Activated T-helper 2 cell treated with anti-CD3 and anti-CD28 coated beads, Interferon-gamma antibody, Interleukin-2, Interleukin-4, amounts not matched to agents 10 μg/mL and 5 μg/mL and 100 μg/mL, durations not matched to agents 14 hours and 24 hours and 36 hours (primary cell): Measurements from ENCODE around the gene DQX1. TPM values are rescaled to one million over a fixed set of nuclear protein-coding genes. Genes with fewer than 3 reads are reported as not detected.
A peak's percentile ranks its signal among the peaks of the same experiment; 100 is the strongest.
"Not testable (repeated sequence)": the region's sequence is repeated elsewhere in the genome, so short reads cannot be mapped to it uniquely, and the experiment has no call there.

ENCODE experiments used
- DNase-seq: peaks from one replicate; pipeline ENCODE4 v3.0.0; 2021; ENCODE audit warnings: low spot score
- H3K27ac Mint-ChIP-seq: one replicate; pipeline ENCODE4 v1.8.0; 2021; ENCODE audit warnings: mixed read lengths
- H3K27me3 Mint-ChIP-seq: one replicate; pipeline ENCODE4 v1.8.0; 2021; ENCODE audit warnings: low read depth, mixed read lengths
- H3K36me3 Mint-ChIP-seq: one replicate; pipeline ENCODE4 v1.8.0; 2021; ENCODE audit warnings: low read depth, mixed read lengths
- H3K4me1 Mint-ChIP-seq: one replicate; pipeline ENCODE4 v1.8.0; 2021; ENCODE audit warnings: low read depth, mixed read lengths
- H3K4me3 Mint-ChIP-seq: one replicate; pipeline ENCODE4 v1.8.0; 2021; ENCODE audit warnings: low read depth, mild to moderate bottlenecking, moderate library complexity, mixed read lengths
- H3K9me3 Mint-ChIP-seq: one replicate; pipeline ENCODE4 v1.8.0; 2021; ENCODE audit warnings: mixed read lengths
- intact Hi-C: fragments of 100-400 bp; cut with micrococcal nuclease; formaldehyde crosslinking; loops from one replicate; pipeline ENCODE4 v1.15.1; 2023
- total RNA-seq: library from RNA; stranded (reverse); gene quantifications from 2 replicates; pipeline ENCODE4 v1.2.3, GENCODE V29; 2022

DQX1 gene
- total RNA-seq, 1 donor from 2014 or later: 0.94 TPM

- intact Hi-C loops, DNase-seq, H3K4me3 Mint-ChIP-seq, H3K27me3 Mint-ChIP-seq, H3K27ac Mint-ChIP-seq, H3K9me3 Mint-ChIP-seq: not testable (repeated sequence)
- H3K4me1 Mint-ChIP-seq: peaks cover 36% of the 10 kb centered on the region
- peaks cover 15% of the 10 kb centered on the region for H3K36me3 Mint-ChIP-seq
These were observed 35.0 kb upstream of the DQX1 start for GRCh38 chr2:74561022-74561421.

DNA sequence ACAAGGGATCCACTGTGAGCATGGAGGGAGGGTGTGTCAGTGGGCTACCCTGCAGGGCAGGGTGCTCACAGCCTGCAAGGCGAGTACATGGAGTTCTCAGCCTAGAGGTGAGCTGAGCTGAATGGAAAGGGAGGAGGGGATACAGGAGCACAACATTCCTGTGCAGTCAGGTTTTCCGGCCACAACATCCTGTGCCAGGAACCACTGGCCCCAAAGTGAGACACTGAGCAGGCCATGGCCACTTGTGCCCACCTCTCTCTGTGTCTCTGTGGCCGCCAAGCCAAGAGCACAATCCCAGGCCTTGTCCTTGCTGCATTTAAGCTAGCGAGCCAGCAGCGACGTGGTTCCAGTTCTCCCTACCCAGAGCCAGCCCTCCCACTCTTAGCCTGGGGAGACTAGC lies 34.6 kb upstream of the DQX1 start:
- no peaks in the 10 kb centered on the region for H3K9me3 Mint-ChIP-seq
- no peak for DNase-seq
- peaks cover 33% of the 10 kb centered on the region for H3K4me1 Mint-ChIP-seq
- H3K36me3 Mint-ChIP-seq: peaks cover 16% of the 10 kb centered on the region
- no peaks in the 10 kb centered on the region for H3K27me3 Mint-ChIP-seq
- intact Hi-C loops: no loop called here
- no peak overlapping the region for H3K4me3 Mint-ChIP-seq
- no peak overlapping the region for H3K27ac Mint-ChIP-seq

DNA sequence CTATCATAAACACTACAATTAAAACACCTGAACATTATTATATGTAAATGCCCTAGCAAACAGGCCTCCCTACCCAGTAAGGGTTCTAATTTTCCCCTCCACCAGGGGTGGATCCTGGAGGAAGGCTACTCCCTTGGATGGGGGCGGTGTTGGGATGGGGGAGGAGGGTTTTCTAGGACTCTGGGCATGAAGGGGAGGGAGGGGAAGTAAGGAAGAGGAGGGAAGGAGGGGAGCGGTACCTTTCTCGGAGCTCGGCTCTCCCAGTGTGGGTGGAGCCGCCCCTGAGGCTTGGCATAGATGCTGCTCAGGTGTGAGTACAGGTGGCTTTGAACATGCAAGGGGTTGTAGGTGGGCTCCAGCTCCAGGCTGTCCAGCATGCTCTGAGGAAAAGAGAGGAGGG lies 33.9 kb upstream of the DQX1 start:
- H3K4me1 Mint-ChIP-seq: peaks cover 33% of the 10 kb centered on the region
- intact Hi-C loops: no loop called here
- H3K4me3 Mint-ChIP-seq: no peak overlapping the region
- H3K9me3 Mint-ChIP-seq: no peaks in the 10 kb centered on the region
- no peak overlapping the region for H3K27ac Mint-ChIP-seq
- DNase-seq: no peak
- no peaks in the 10 kb centered on the region for H3K27me3 Mint-ChIP-seq
- H3K36me3 Mint-ChIP-seq: peaks cover 22% of the 10 kb centered on the region

DNA sequence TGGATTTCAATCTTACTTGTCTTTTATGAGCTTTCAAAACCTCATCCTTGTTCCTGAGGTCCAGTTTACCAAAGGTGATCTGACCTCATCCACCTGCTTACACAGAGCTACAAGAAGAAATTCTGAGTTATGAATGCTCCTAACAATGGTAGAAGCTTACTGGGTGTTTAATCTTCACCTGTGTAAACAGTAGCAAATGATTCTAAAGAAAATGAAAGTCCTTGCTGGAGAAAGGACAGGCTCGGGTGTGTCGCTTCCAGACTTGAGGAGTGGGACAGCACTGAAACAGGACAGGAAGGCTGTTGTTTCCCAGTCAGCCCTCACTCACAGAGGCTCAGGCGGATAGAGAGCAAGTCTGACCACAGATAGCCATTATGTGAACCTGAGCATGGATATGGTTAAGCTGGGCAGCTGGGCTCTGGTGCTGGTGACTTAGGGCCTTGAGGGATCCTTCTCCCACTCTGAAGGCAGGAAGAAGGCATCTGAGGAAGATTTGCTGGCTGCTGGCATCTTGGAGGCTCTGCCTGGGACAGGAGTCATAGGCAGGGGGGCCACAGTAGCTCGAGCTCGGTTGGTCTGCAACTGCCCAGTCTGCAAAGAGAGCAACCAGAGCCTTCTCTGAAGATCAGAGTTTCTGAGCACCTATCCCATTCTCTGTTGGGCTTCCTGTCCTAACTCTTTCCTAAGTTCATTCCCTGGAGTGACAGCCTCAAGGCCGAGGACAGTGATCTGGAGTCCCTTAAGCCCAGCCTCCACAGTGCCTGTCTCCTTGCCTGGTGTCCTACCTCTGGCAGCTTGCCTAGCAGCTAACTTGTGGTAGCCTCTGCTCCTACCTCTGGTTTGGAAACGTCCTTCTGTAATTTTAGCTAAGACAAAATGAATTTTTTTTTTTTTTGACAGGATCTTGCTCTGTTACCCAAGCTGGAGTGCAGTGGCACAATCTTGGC lies 32.5 kb upstream of the DQX1 start:
- no peaks in the 10 kb centered on the region for H3K27me3 Mint-ChIP-seq
- intact Hi-C loops: no loop called here
- no peak for DNase-seq
- no peak overlapping the region for H3K27ac Mint-ChIP-seq
- H3K4me1 Mint-ChIP-seq: peaks cover 27% of the 10 kb centered on the region
- H3K36me3 Mint-ChIP-seq: peaks cover 25% of the 10 kb centered on the region
- H3K4me3 Mint-ChIP-seq: no peak overlapping the region
- no peaks in the 10 kb centered on the region for H3K9me3 Mint-ChIP-seq

DNA sequence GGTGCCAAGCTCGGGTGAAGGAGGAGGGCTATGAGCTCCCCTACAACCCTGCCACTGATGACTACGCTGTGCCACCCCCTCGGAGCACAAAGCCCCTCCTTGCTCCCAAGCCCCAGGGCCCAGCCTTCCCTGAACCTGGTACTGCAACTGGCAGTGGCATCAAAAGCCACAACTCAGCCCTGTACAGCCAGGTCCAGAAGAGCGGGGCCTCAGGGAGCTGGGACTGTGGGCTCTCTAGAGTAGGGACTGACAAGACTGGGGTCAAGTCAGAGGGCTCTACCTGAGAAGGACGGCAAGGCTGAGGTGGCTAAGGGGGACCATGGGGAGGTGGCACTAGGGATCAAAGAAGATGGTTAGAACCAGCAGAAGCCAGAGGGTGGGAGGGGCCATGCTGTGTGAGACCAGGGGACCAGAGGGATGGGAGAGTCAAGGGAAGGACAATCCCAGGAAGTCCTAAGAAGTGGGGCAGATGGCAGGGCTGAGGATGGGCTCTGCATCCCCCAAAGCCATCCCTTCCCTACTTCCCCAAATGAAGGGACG lies 30.9 kb upstream of the DQX1 start:
- intact Hi-C loops: no loop called here
- Mint-ChIP-seq H3K4me3 (peak overlapping the region; percentile 22), H3K27me3 (no peaks in the 10 kb centered on the region)

DNA sequence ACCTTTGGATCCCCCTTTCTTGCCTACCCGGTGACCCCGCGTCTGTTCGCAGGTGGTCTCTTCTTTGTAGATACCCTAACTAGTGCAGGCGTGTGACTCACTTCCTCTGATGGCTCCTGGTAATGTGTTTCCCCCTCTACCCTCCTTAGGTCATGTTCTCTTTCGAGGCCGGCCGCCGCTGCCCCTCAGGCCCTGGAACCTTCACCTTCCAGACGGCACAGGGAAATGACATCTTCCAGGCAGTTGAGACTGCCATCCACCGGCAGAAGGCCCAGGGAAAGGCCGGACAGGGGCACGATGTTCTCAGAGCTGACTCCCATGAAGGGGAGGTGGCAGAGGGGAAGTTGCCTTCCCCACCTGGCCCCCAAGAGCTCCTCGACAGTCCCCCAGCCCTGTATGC lies 30.1 kb upstream of the DQX1 start:
- H3K27me3 Mint-ChIP-seq: no peaks in the 10 kb centered on the region
- H3K4me3 Mint-ChIP-seq: peak overlapping the region; percentile 97
- peaks cover 30% of the 10 kb centered on the region for H3K4me1 Mint-ChIP-seq
- intact Hi-C loops: no loop called here
- DNase-seq: no peak
- peaks cover 25% of the 10 kb centered on the region for H3K36me3 Mint-ChIP-seq
- peak overlapping the region; percentile 34 for H3K27ac Mint-ChIP-seq
- no peaks in the 10 kb centered on the region for H3K9me3 Mint-ChIP-seq

More for the DNA sequence above, 30.9 kb upstream of the DQX1 start:
- Mint-ChIP-seq H3K4me1 (peaks cover 25% of the 10 kb centered on the region), H3K9me3 (no peaks in the 10 kb centered on the region), H3K27ac (no peak overlapping the region), H3K36me3 (peaks cover 25% of the 10 kb centered on the region)
- DNase-seq: no peak

DNA sequence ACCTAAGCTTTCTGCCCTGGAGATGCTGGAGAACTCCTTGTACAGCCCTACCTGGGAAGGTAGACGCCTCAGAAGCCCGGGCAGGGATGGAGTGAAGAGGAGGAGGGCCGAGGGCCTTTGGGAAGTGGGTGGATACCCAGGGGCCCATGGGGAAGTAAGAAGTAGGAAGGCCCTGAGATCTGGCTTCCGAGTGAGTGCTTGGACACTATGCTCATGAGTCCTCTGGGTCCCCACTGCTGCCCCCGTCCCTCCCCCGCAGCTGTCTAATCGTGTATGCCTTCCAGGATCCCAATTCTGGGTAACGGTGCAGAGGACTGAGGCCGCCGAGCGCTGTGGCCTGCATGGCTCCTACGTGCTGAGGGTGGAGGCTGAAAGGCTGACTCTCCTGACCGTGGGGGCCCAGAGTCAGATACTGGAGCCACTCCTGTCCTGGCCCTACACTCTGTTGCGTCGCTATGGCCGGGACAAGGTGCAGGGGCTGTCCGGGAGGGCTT lies 29.6 kb upstream of the DQX1 start:
- Mint-ChIP-seq H3K4me1 (peaks cover 30% of the 10 kb centered on the region), H3K9me3 (no peaks in the 10 kb centered on the region), H3K36me3 (peaks cover 25% of the 10 kb centered on the region), H3K4me3 (peak overlapping the region; percentile 97), H3K27me3 (no peaks in the 10 kb centered on the region), H3K27ac (peak overlapping the region; percentile 96)
- intact Hi-C loops: loop anchor here (2.0 kb wide), 1 partner anchor 29 kb away; no protein-coding TSS in a partner anchor
- no peak for DNase-seq

DNA sequence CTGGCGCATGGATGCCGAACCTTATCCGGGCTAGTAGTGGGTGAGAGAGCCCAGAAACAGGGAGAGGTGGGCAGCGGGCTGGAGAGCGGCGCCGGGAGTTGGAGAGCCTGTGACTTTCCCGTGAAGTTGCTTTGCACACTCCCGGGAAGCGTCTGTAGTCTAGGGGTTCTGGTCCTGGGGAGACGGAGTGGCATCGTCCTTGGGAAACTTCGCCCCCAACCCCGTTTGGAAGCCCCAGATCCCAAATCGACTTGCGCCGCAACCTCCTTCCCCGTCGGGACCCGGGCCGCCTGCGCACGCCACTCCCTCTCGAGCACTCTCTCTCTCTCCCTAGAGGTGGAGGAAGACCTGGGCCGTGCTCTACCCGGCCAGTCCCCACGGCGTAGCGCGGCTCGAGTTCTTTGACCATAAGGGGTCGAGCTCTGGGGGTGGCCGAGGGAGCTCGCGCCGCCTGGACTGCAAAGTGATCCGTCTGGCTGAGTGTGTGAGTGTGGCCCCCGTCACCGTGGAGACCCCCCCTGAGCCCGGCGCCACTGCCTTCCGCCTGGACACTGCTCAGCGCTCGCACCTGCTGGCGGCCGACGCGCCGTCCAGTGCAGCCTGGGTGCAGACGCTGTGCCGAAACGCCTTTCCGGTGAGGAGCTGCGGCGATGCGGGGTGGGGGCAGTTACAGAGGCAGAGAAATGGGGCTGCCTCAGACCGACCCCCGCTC lies 28.9 kb upstream of the DQX1 start:
- peak; percentile 36 for DNase-seq
- Mint-ChIP-seq H3K27ac (peak overlapping the region; percentile 96), H3K27me3 (no peaks in the 10 kb centered on the region), H3K4me3 (peak overlapping the region; percentile 97), H3K36me3 (peaks cover 25% of the 10 kb centered on the region), H3K9me3 (no peaks in the 10 kb centered on the region), H3K4me1 (peaks cover 29% of the 10 kb centered on the region)
- intact Hi-C loops: loop anchor here (1.0 to 2.0 kb wide), 3 partner anchors 11 to 30 kb away; partner anchors contain the start of genes AUP1 and HTRA2

DNA sequence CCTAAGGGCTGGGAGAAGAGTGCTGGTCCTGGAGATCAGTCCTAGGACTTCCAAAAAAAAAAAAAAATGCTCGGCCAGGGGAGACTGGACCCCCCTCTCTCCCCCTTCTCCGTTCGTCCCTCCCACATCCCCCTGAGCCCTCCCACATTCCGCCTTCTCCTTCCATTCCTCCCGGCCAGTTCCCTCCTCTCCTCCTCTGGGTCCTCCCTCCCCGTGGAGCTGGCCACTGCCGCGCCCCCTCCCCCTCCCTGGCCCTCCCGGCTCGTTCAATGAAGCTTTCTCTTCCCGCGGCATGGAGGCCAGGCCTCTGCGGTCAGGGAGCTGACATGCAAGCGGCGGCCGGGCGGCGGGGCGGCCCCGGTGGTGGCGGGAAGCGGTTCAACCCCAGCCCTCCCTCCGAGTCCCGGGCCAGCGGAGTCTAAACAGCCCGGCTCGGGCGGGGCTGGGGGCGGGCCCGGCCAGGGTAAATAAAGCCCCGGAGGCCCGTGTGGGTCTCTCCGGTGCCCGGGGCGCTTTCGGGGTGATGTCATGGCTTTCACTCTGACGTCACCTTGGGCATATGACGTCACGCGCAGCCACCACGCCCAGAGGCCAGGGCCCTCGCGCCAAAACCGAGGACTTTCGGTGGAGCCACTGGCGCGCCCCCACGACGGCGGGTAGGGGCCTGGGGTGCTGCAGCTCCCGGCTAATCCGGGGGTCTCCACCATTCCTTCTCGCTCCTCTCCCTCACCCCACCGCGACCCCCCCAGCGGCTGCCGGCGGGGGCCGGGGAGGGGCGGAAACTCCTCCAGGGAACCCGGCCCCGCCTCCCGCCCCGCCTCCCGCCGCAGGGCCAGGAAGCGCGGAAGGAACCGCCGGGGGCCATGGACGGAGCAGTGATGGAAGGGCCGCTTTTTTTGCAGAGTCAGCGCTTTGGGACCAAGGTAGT lies 28.1 kb upstream of the DQX1 start, which contains the start of the genes DOK1 and LOXL3:
Gene DOK1, plus strand, starts transcription at position 829 of the 928 bp plus-strand sequence. Its CDS starts 35 bp downstream, at position 864.
Gene LOXL3, minus strand, starts transcription at position 51 of the 928 bp plus-strand sequence. CDS start 1,308 bp downstream, outside the sequence.
- Mint-ChIP-seq H3K27ac (peak within 1 kb of the TSS; percentile 96), H3K4me1 (peaks cover 32% of the 10 kb centered on the region), H3K9me3 (no peaks in the 10 kb centered on the region), H3K36me3 (peaks cover 25% of the 10 kb centered on the region), H3K27me3 (no peaks in the 10 kb centered on the region), H3K4me3 (peak within 1 kb of the TSS; percentile 97)
- DNase-seq: peak; percentile 81
- intact Hi-C loops: loop anchor here (1.0 to 2.0 kb wide), 3 partner anchors 12 to 31 kb away; partner anchors contain the start of genes AUP1 and HTRA2

GRCh38 chr2:74552914-74553811 lies 27.1 kb upstream of the DQX1 start:
- intact Hi-C loops: no loop called here
- Mint-ChIP-seq H3K4me3 (peak overlapping the region; percentile 74), H3K9me3 (no peaks in the 10 kb centered on the region), H3K27ac (peak overlapping the region; percentile 48), H3K4me1 (peaks cover 33% of the 10 kb centered on the region), H3K27me3 (peaks cover 3% of the 10 kb centered on the region), H3K36me3 (peaks cover 25% of the 10 kb centered on the region)
- no peak for DNase-seq
